Measurements from ENCODE around the gene WDR33.

Gene WDR33

GRCh38 chr2:127698553-127699355 lies 112.2 kb downstream of the WDR33 start:
- no peak overlapping the region for H2BK120ac ChIP-seq (ENCODE audit: insufficient read depth, low read length, poor library complexity)
- H3K4me2 ChIP-seq (ENCODE audit: low read length), result no peak overlapping the region
- peaks cover 9 to 13% of the 10 kb centered on the region in 2 experiments for H3K4me1 ChIP-seq (ENCODE audit: control insufficient read depth in 1 of 2, insufficient read depth in 2 of 2, low read length in 2 of 2)
- no peak overlapping the region for H3K23ac ChIP-seq (ENCODE audit: low read length)
- no peak overlapping the region for H3K4me3 ChIP-seq (ENCODE audit: low read depth, low read length)
- peaks cover 12% of the 10 kb centered on the region for H3K79me2 ChIP-seq (ENCODE audit: control insufficient read depth, insufficient read depth, low read length, poor library complexity)
- no peak overlapping the region for H3K4ac ChIP-seq (ENCODE audit: low read depth, low read length)
- H3K79me1 ChIP-seq (ENCODE audit: low read length), result peaks cover 10% of the 10 kb centered on the region
- no peak overlapping the region for H4K12ac ChIP-seq (ENCODE audit: low read depth, low read length)
- no peaks in the 10 kb centered on the region for H3K9me3 ChIP-seq (ENCODE audit: insufficient read depth, low read depth, low read length)
- H3K27me3 ChIP-seq (ENCODE audit: insufficient read depth, low read length), result no peaks in the 10 kb centered on the region
- H3K36me3 ChIP-seq (ENCODE audit: control insufficient read depth in 1 of 2, insufficient read depth in 2 of 2, low read length in 2 of 2), result peaks cover 0 to 3% of the 10 kb centered on the region in 2 experiments
- WGBS (ENCODE audit: extremely low coverage, insufficient coverage, insufficient read length), result no CpG with 5 or more reads among the region's 27 CpGs
- no peak overlapping the region for H2BK12ac ChIP-seq (ENCODE audit: low read length)
- DNase-seq, result no peak
- H3K9ac ChIP-seq (ENCODE audit: low read length), result no peak overlapping the region
- H2AK5ac ChIP-seq (ENCODE audit: low read length), result no peak overlapping the region
- H3K14ac ChIP-seq (ENCODE audit: low read length), result no peak overlapping the region
- no peak overlapping the region for H2BK5ac ChIP-seq (ENCODE audit: low read depth, low read length, poor library complexity)
- H3K18ac ChIP-seq (ENCODE audit: low read length), result no peak overlapping the region
- no peak overlapping the region for H4K8ac ChIP-seq (ENCODE audit: low read depth, low read length)
- H3K27ac ChIP-seq (ENCODE audit: low read depth, low read length), result no peak overlapping the region
- no peak overlapping the region for H2AFZ ChIP-seq (ENCODE audit: insufficient read depth, low read length, poor library complexity)
- H4K91ac ChIP-seq (ENCODE audit: low read depth, low read length), result no peak overlapping the region

DNA sequence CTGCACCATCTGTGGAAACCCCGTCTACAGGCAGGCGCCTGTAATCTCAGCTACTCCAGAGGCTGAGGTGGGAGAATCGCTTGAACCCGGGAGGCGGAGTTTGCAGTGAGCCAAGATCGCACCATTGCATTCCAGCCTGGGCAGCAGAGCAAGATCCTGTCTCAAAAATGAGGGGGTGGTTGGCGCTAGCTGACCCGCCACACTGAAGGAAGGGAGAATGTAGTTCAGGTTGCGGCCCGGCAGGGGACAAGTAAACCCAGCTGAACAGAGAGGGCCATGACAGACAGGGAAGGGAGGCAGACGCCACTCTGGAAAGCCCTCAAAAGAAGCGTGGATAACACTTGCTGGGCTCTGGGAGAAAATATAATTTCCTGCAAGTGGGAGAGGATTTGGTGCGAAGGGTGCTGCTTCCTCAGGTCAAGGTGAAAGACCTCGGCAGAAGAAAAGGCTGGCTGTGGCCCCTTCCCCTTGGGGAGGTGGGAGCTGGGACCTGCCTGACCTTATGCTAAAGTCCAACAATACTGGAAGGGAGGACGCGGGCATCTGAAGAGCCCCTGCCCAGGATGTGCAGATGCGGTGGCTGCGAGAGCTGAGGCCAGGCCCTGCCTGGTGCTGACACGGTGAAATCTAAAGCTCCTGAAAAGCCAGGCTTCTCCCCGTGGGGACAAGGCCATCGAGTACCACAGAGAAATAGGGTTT lies 113.3 kb downstream of the WDR33 start:
- Histone ChIP-seq H3K27me3 (ENCODE audit: insufficient read depth, low read length) (no peaks in the 10 kb centered on the region), H3K79me1 (ENCODE audit: low read length) (peaks cover 10% of the 10 kb centered on the region), H3K36me3 (ENCODE audit: control insufficient read depth in 1 of 2, insufficient read depth in 2 of 2, low read length in 2 of 2) (no peaks in the 10 kb centered on the region), H2BK5ac (ENCODE audit: low read depth, low read length, poor library complexity) (no peak overlapping the region), H3K18ac (ENCODE audit: low read length) (no peak overlapping the region), H3K4me1 (ENCODE audit: control insufficient read depth in 1 of 2, insufficient read depth in 2 of 2, low read length in 2 of 2) (peaks cover 9 to 13% of the 10 kb centered on the region in 2 experiments), H3K23ac (ENCODE audit: low read length) (no peak overlapping the region), H2AFZ (ENCODE audit: insufficient read depth, low read length, poor library complexity) (no peak overlapping the region), H3K27ac (ENCODE audit: low read depth, low read length) (no peak overlapping the region), H2BK120ac (ENCODE audit: insufficient read depth, low read length, poor library complexity) (no peak overlapping the region), H2AK5ac (ENCODE audit: low read length) (no peak overlapping the region), H4K12ac (ENCODE audit: low read depth, low read length) (no peak overlapping the region), H3K4me3 (ENCODE audit: low read depth, low read length) (no peak overlapping the region), H3K79me2 (ENCODE audit: control insufficient read depth, insufficient read depth, low read length, poor library complexity) (peaks cover 12% of the 10 kb centered on the region), H2BK12ac (ENCODE audit: low read length) (no peak overlapping the region), H3K4me2 (ENCODE audit: low read length) (no peak overlapping the region), H3K14ac (ENCODE audit: low read length) (no peak overlapping the region), H3K9ac (ENCODE audit: low read length) (no peak overlapping the region), H4K8ac (ENCODE audit: low read depth, low read length) (no peak overlapping the region), H3K4ac (ENCODE audit: low read depth, low read length) (no peak overlapping the region), H3K9me3 (ENCODE audit: insufficient read depth, low read depth, low read length) (no peaks in the 10 kb centered on the region), H4K91ac (ENCODE audit: low read depth, low read length) (no peak overlapping the region)
- DNase-seq, result no peak
- WGBS (ENCODE audit: extremely low coverage, insufficient coverage, insufficient read length), result no CpG with 5 or more reads among the region's 21 CpGs

- peak overlapping the region; percentile 83 for H2AFZ ChIP-seq (ENCODE audit: insufficient read depth, low read length, poor library complexity)
- peaks cover 3% of the 10 kb centered on the region for H3K79me2 ChIP-seq (ENCODE audit: control insufficient read depth, insufficient read depth, low read length, poor library complexity)
- peak overlapping the region; percentile 73 for H4K8ac ChIP-seq (ENCODE audit: low read depth, low read length)
- no peak overlapping the region for H3K4ac ChIP-seq (ENCODE audit: low read depth, low read length)
- H3K9me3 ChIP-seq (ENCODE audit: insufficient read depth, low read depth, low read length), result peaks cover under 1% of the 10 kb centered on the region
- H3K4me2 ChIP-seq (ENCODE audit: low read length), result peak overlapping the region; percentile 56
- no CpG with 5 or more reads among the region's 52 CpGs for WGBS (ENCODE audit: extremely low coverage, insufficient coverage, insufficient read length)
- peak overlapping the region; percentile 17 for H2BK12ac ChIP-seq (ENCODE audit: low read length)
- H4K12ac ChIP-seq (ENCODE audit: low read depth, low read length), result no peak overlapping the region
- H3K4me1 ChIP-seq (ENCODE audit: control insufficient read depth in 1 of 2, insufficient read depth in 2 of 2, low read length in 2 of 2), result peaks cover 9% of the 10 kb centered on the region in 2 experiments
- no peak overlapping the region for H2AK5ac ChIP-seq (ENCODE audit: low read length)
- no peak overlapping the region for H3K14ac ChIP-seq (ENCODE audit: low read length)
- peak overlapping the region; percentile 3 for H3K4me3 ChIP-seq (ENCODE audit: low read depth, low read length)
- no peak overlapping the region for H2BK120ac ChIP-seq (ENCODE audit: insufficient read depth, low read length, poor library complexity)
- H3K9ac ChIP-seq (ENCODE audit: low read length), result no peak overlapping the region
- H2BK5ac ChIP-seq (ENCODE audit: low read depth, low read length, poor library complexity), result no peak overlapping the region
- H3K36me3 ChIP-seq (ENCODE audit: control insufficient read depth in 1 of 2, insufficient read depth in 2 of 2, low read length in 2 of 2), result no peaks in the 10 kb centered on the region
- no peak overlapping the region for H3K18ac ChIP-seq (ENCODE audit: low read length)
- no peak overlapping the region for H3K23ac ChIP-seq (ENCODE audit: low read length)
- no peak for DNase-seq
- H3K27ac ChIP-seq (ENCODE audit: low read depth, low read length), result no peak overlapping the region
- no peaks in the 10 kb centered on the region for H3K27me3 ChIP-seq (ENCODE audit: insufficient read depth, low read length)
- no peaks in the 10 kb centered on the region for H3K79me1 ChIP-seq (ENCODE audit: low read length)
- H4K91ac ChIP-seq (ENCODE audit: low read depth, low read length), result no peak overlapping the region
Measured at GRCh38 chr2:127695491-127696472, 115.2 kb downstream of the WDR33 start.

GRCh38 chr2:127694986-127695385 lies 116.0 kb downstream of the WDR33 start:
- Histone ChIP-seq H3K27ac (ENCODE audit: low read depth, low read length) (no peak overlapping the region), H2BK5ac (ENCODE audit: low read depth, low read length, poor library complexity) (no peak overlapping the region), H2BK12ac (ENCODE audit: low read length) (no peak overlapping the region), H3K4me2 (ENCODE audit: low read length) (no peak overlapping the region), H4K91ac (ENCODE audit: low read depth, low read length) (no peak overlapping the region), H3K4me1 (ENCODE audit: control insufficient read depth in 1 of 2, insufficient read depth in 2 of 2, low read length in 2 of 2) (peaks cover 4% of the 10 kb centered on the region in 2 experiments), H4K12ac (ENCODE audit: low read depth, low read length) (no peak overlapping the region), H3K27me3 (ENCODE audit: insufficient read depth, low read length) (no peaks in the 10 kb centered on the region), H3K14ac (ENCODE audit: low read length) (no peak overlapping the region), H3K23ac (ENCODE audit: low read length) (no peak overlapping the region), H3K9ac (ENCODE audit: low read length) (no peak overlapping the region), H3K18ac (ENCODE audit: low read length) (no peak overlapping the region), H2BK120ac (ENCODE audit: insufficient read depth, low read length, poor library complexity) (no peak overlapping the region), H4K8ac (ENCODE audit: low read depth, low read length) (no peak overlapping the region), H3K4ac (ENCODE audit: low read depth, low read length) (no peak overlapping the region), H3K79me2 (ENCODE audit: control insufficient read depth, insufficient read depth, low read length, poor library complexity) (peaks cover 3% of the 10 kb centered on the region), H2AFZ (ENCODE audit: insufficient read depth, low read length, poor library complexity) (no peak overlapping the region), H3K4me3 (ENCODE audit: low read depth, low read length) (no peak overlapping the region), H3K79me1 (ENCODE audit: low read length) (no peaks in the 10 kb centered on the region), H2AK5ac (ENCODE audit: low read length) (no peak overlapping the region), H3K9me3 (ENCODE audit: insufficient read depth, low read depth, low read length) (peaks cover 7% of the 10 kb centered on the region), H3K36me3 (ENCODE audit: control insufficient read depth in 1 of 2, insufficient read depth in 2 of 2, low read length in 2 of 2) (no peaks in the 10 kb centered on the region)
- no peak for DNase-seq
- no CpG with 5 or more reads among the region's 9 CpGs for WGBS (ENCODE audit: extremely low coverage, insufficient coverage, insufficient read length)

Data from trophoblast cell (in vitro differentiated cells and primary cell).